Activated T-helper 1 cell treated with anti-CD3 and anti-CD28 coated beads, Interleukin-12 subunit alpha, Interleukin-12 subunit beta, Interleukin-2, Interleukin-4 antibody, amounts not matched to agents 30 ng/mL and 10 ng/mL and 1 ng/mL, durations not matched to agents 14 hours and 24 hours and 36 hours (primary cell): ENCODE measurements around the gene ZCCHC10. TPM values are rescaled to one million over a fixed set of nuclear protein-coding genes. Genes with fewer than 3 reads are reported as not detected.
"Not testable (repeated sequence)": the region's sequence is repeated elsewhere in the genome, so short reads cannot be mapped to it uniquely, and the experiment has no call there.

Source experiments
- DNase-seq: peaks from one replicate; pipeline ENCODE4 v3.0.0; 2021; ENCODE audit warnings: low spot score
- H3K27ac Mint-ChIP-seq: one replicate; pipeline ENCODE4 v1.8.0; 2021; ENCODE audit warnings: mild to moderate bottlenecking, mixed read lengths
- H3K27me3 Mint-ChIP-seq: one replicate; pipeline ENCODE4 v1.8.0; 2022; ENCODE audit warnings: mild to moderate bottlenecking, moderate library complexity, mixed read lengths; ENCODE audit not compliant: insufficient read depth
- H3K36me3 Mint-ChIP-seq: one replicate; pipeline ENCODE4 v1.8.0; 2021; ENCODE audit warnings: low read depth, mixed read lengths
- H3K4me1 Mint-ChIP-seq: one replicate; pipeline ENCODE4 v1.8.0; 2021; ENCODE audit warnings: low read depth, mixed read lengths
- H3K4me3 Mint-ChIP-seq: one replicate; pipeline ENCODE4 v1.8.0; 2021; ENCODE audit warnings: mild to moderate bottlenecking, moderate library complexity, mixed read lengths
- H3K9me3 Mint-ChIP-seq: one replicate; pipeline ENCODE4 v1.8.0; 2021; ENCODE audit warnings: mixed read lengths
- intact Hi-C: fragments of 100-400 bp; cut with micrococcal nuclease; formaldehyde crosslinking; loops from one replicate; pipeline ENCODE4 v1.15.1; 2024
- total RNA-seq: library from RNA; stranded (reverse); gene quantifications from 2 replicates; pipeline ENCODE4 v1.2.3, GENCODE V29; 2022

Gene ZCCHC10
- total RNA-seq, 1 donor from 2014 or later = 41.7 TPM

- intact Hi-C loops = no loop called here
- H3K9me3 Mint-ChIP-seq = no peaks in the 10 kb centered on the region
- H3K36me3 Mint-ChIP-seq = no peaks in the 10 kb centered on the region
- H3K4me3 Mint-ChIP-seq = no peak overlapping the region
- H3K4me1 Mint-ChIP-seq = no peaks in the 10 kb centered on the region
- no peak for DNase-seq
- H3K27me3 Mint-ChIP-seq = peaks cover 2% of the 10 kb centered on the region
- H3K27ac Mint-ChIP-seq = no peak overlapping the region
Measured at GRCh38 chr5:132987531-132988408, 38.6 kb downstream of the ZCCHC10 start.

- DNase-seq, intact Hi-C loops, H3K36me3 Mint-ChIP-seq: not testable (repeated sequence)
Measured at GRCh38 chr5:132982971-132983370, 43.4 kb downstream of the ZCCHC10 start.

GRCh38 chr5:132981288-132981687, 45.1 kb downstream of the ZCCHC10 start:
- intact Hi-C loops = no loop called here
- H3K27ac Mint-ChIP-seq = no peak overlapping the region
- H3K27me3 Mint-ChIP-seq = peaks cover 3% of the 10 kb centered on the region
- H3K4me3 Mint-ChIP-seq = no peak overlapping the region
- DNase-seq = no peak
- no peaks in the 10 kb centered on the region for H3K4me1 Mint-ChIP-seq
- peaks cover 9% of the 10 kb centered on the region for H3K9me3 Mint-ChIP-seq
- no peaks in the 10 kb centered on the region for H3K36me3 Mint-ChIP-seq

More at GRCh38 chr5:132982971-132983370, 43.4 kb downstream of the ZCCHC10 start:
- H3K9me3 Mint-ChIP-seq, H3K4me3 Mint-ChIP-seq, H3K27ac Mint-ChIP-seq, H3K4me1 Mint-ChIP-seq, H3K27me3 Mint-ChIP-seq: not testable (repeated sequence)

- Mint-ChIP-seq H3K27ac (no peak overlapping the region), H3K4me1 (no peaks in the 10 kb centered on the region), H3K27me3 (peaks cover 5% of the 10 kb centered on the region), H3K36me3 (no peaks in the 10 kb centered on the region), H3K9me3 (peaks cover 9% of the 10 kb centered on the region), H3K4me3 (no peak overlapping the region)
- DNase-seq = no peak
- intact Hi-C loops = no loop called here
Measured at GRCh38 chr5:132979976-132980375, 46.4 kb downstream of the ZCCHC10 start.

- no peak overlapping the region for H3K27ac Mint-ChIP-seq
- no peak for DNase-seq
- no peak overlapping the region for H3K4me3 Mint-ChIP-seq
- peaks cover 9% of the 10 kb centered on the region for H3K9me3 Mint-ChIP-seq
- intact Hi-C loops = no loop called here
- H3K27me3 Mint-ChIP-seq = peaks cover 6% of the 10 kb centered on the region
- no peaks in the 10 kb centered on the region for H3K4me1 Mint-ChIP-seq
- H3K36me3 Mint-ChIP-seq = no peaks in the 10 kb centered on the region
Measured at GRCh38 chr5:132979367-132979940, 46.9 kb downstream of the ZCCHC10 start.

- no peaks in the 10 kb centered on the region for H3K36me3 Mint-ChIP-seq
- H3K4me3 Mint-ChIP-seq = no peak overlapping the region
- intact Hi-C loops = no loop called here
- peaks cover 9% of the 10 kb centered on the region for H3K9me3 Mint-ChIP-seq
- H3K27ac Mint-ChIP-seq = no peak overlapping the region
- no peak for DNase-seq
- no peaks in the 10 kb centered on the region for H3K4me1 Mint-ChIP-seq
- peaks cover 9% of the 10 kb centered on the region for H3K27me3 Mint-ChIP-seq
Measured at GRCh38 chr5:132976852-132977251, 49.5 kb downstream of the ZCCHC10 start.

GRCh38 chr5:132972436-132972828, 53.9 kb downstream of the ZCCHC10 start:
- H3K9me3 Mint-ChIP-seq, H3K27me3 Mint-ChIP-seq, DNase-seq, H3K4me3 Mint-ChIP-seq, H3K36me3 Mint-ChIP-seq, H3K27ac Mint-ChIP-seq, intact Hi-C loops, H3K4me1 Mint-ChIP-seq: not testable (repeated sequence)

- H3K9me3 Mint-ChIP-seq = no peaks in the 10 kb centered on the region
- H3K4me3 Mint-ChIP-seq = no peak overlapping the region
- H3K36me3 Mint-ChIP-seq = no peaks in the 10 kb centered on the region
- intact Hi-C loops = no loop called here
- H3K4me1 Mint-ChIP-seq = no peaks in the 10 kb centered on the region
- no peak overlapping the region for H3K27ac Mint-ChIP-seq
- peaks cover 6% of the 10 kb centered on the region for H3K27me3 Mint-ChIP-seq
- DNase-seq = no peak
Measured at GRCh38 chr5:132971483-132972435, 54.6 kb downstream of the ZCCHC10 start.

- no peaks in the 10 kb centered on the region for H3K9me3 Mint-ChIP-seq
- H3K4me3 Mint-ChIP-seq = no peak overlapping the region
- peaks cover 6% of the 10 kb centered on the region for H3K36me3 Mint-ChIP-seq
- H3K27ac Mint-ChIP-seq = no peak overlapping the region
- no peak for DNase-seq
- peaks cover 13% of the 10 kb centered on the region for H3K4me1 Mint-ChIP-seq
- peaks cover 3% of the 10 kb centered on the region for H3K27me3 Mint-ChIP-seq
- intact Hi-C loops = no loop called here
Measured at GRCh38 chr5:132965120-132965519, 61.2 kb downstream of the ZCCHC10 start.

GRCh38 chr5:132963171-132964104, 62.9 kb downstream of the ZCCHC10 start, which contains the start of gene AFF4:
Gene AFF4, minus strand, starts transcription at chr5:132963634. Its CDS starts 26,445 bp downstream, at chr5:132937189.
- intact Hi-C loops = loop anchor here (1.0 to 5.0 kb wide), 7 partner anchors 88 to 1264 kb away; partner anchors contain the start of genes C5orf15, FNIP1, GDF9 and IRF1
- peak within 1 kb of the TSS; percentile 93 for H3K4me3 Mint-ChIP-seq
- H3K36me3 Mint-ChIP-seq = peaks cover 12% of the 10 kb centered on the region
- H3K9me3 Mint-ChIP-seq = no peaks in the 10 kb centered on the region
- H3K4me1 Mint-ChIP-seq = peaks cover 17% of the 10 kb centered on the region
- H3K27ac Mint-ChIP-seq = peak within 1 kb of the TSS; percentile 96
- H3K27me3 Mint-ChIP-seq = peaks cover 3% of the 10 kb centered on the region
- peak; percentile 85 for DNase-seq

- Mint-ChIP-seq H3K27ac (peak overlapping the region; percentile 96), H3K36me3 (peaks cover 12% of the 10 kb centered on the region), H3K4me1 (peaks cover 17% of the 10 kb centered on the region), H3K27me3 (peaks cover 3% of the 10 kb centered on the region), H3K9me3 (no peaks in the 10 kb centered on the region), H3K4me3 (peak overlapping the region; percentile 93)
- intact Hi-C loops = loop anchor here (1.0 to 5.0 kb wide), 8 partner anchors 64 to 1265 kb away; partner anchors contain the start of genes C5orf15, FNIP1, GDF9 and IRF1
- no peak for DNase-seq
Measured at GRCh38 chr5:132962429-132963021, 63.8 kb downstream of the ZCCHC10 start.
